GM12875 (cell line): ENCODE measurements around the gene PTPRQ.
"Not testable (repeated sequence)": the region's sequence is repeated elsewhere in the genome, so short reads cannot be mapped to it uniquely, and the experiment has no call there.

Experiments used
- H3K4me3 ChIP-seq: one replicate; pipeline ENCODE4 v1.5.1; 2011; ENCODE audit warnings: low read depth, low read length, control low read depth
- TF ChIP-seq, protein P1 (sequence below): IDR thresholded peaks from 2 replicates; pipeline ENCODE4 v1.5.1; 2011; ENCODE audit warnings: low read depth, mild to moderate bottlenecking, control low read depth, inconsistent platforms, low read length, moderate library complexity, borderline replicate concordance; ENCODE audit not compliant: insufficient read depth

The PTPRQ gene

GRCh38 chr12:80659512-80660063, 215.6 kb downstream of the PTPRQ start:
- TF ChIP-seq, protein P1, sequence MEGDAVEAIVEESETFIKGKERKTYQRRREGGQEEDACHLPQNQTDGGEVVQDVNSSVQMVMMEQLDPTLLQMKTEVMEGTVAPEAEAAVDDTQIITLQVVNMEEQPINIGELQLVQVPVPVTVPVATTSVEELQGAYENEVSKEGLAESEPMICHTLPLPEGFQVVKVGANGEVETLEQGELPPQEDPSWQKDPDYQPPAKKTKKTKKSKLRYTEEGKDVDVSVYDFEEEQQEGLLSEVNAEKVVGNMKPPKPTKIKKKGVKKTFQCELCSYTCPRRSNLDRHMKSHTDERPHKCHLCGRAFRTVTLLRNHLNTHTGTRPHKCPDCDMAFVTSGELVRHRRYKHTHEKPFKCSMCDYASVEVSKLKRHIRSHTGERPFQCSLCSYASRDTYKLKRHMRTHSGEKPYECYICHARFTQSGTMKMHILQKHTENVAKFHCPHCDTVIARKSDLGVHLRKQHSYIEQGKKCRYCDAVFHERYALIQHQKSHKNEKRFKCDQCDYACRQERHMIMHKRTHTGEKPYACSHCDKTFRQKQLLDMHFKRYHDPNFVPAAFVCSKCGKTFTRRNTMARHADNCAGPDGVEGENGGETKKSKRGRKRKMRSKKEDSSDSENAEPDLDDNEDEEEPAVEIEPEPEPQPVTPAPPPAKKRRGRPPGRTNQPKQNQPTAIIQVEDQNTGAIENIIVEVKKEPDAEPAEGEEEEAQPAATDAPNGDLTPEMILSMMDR: no peak
- H3K4me3 ChIP-seq: no peak overlapping the region

- no peak overlapping the region for H3K4me3 ChIP-seq
- TF ChIP-seq, protein P1: no peak
Observed at GRCh38 chr12:80662586-80662985, 218.6 kb downstream of the PTPRQ start.

- TF ChIP-seq, protein P1: no peak
- H3K4me3 ChIP-seq: no peak overlapping the region
Observed at GRCh38 chr12:80670214-80670613, 226.2 kb downstream of the PTPRQ start.

GRCh38 chr12:80676042-80676636, 232.1 kb downstream of the PTPRQ start:
- H3K4me3 ChIP-seq: not testable (repeated sequence)

- TF ChIP-seq, protein P1: no peak
- H3K4me3 ChIP-seq: no peak overlapping the region
Observed at GRCh38 chr12:80676856-80677255, 232.8 kb downstream of the PTPRQ start.

DNA sequence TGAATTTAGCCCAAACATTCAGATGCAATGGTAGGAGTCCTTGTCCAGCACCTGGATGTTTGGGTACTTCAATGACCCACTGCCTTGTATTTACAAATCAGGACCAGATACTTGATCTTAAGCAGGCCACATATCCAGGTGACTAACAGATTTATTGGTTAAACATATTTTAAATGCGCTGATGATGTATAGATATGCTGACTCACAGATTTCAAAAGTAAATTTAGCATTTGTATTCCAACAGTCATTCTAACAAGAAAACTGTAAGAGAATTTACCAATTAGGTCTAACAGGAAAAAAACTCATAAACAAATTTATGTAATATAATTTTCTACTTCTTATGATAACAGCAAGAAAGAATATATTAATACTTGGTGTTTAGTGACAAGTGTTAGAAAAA, 234.0 kb downstream of the PTPRQ start:
- H3K4me3 ChIP-seq: no peak overlapping the region
- TF ChIP-seq, protein P1: no peak

- TF ChIP-seq, protein P1: no peak
- H3K4me3 ChIP-seq: no peak overlapping the region
Observed at GRCh38 chr12:80679346-80680131, 235.5 kb downstream of the PTPRQ start.
